Activated T-cell treated with anti-CD3 and anti-CD28 coated beads for 1 hour (primary cell): Measurements from ENCODE around the gene SKOR2.
"Not testable (repeated sequence)": the region's sequence is repeated elsewhere in the genome, so short reads cannot be mapped to it uniquely, and the experiment has no call there.

Experiments
- DNase-seq: peaks from one replicate; pipeline ENCODE4 v3.0.0-alpha.2; 2020; ENCODE audit warnings: low read depth

Gene SKOR2

DNA sequence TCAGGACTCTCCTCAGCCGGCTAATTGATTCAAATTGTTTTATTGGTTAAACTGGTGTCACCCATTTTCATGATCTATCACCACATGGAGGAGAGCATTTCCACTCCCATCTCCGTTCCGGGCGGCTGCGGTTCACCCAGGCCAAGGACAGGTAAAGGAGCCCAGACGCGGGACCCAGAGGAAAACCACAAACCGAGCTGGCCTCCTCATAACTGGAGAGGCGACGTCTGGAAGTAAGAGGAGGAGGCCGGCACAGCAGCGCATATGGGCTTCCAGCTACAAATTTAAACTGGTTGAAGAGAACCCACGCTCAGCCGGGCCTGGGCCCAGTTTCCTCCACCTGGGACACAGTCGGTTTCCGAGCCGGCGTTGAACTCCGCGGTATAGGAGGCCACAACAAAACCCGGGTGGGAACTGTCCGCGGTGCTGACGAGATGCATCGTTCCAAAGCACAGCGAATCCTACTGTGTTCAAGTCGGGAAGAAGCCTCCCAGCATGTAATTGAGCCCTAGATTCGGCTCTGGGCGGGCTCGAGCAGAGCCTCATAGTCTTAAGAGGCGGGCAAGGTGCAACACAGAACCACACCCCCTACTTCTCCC, 3.0 kb upstream of the SKOR2 start:
- DNase-seq = peak; percentile 7

DNA sequence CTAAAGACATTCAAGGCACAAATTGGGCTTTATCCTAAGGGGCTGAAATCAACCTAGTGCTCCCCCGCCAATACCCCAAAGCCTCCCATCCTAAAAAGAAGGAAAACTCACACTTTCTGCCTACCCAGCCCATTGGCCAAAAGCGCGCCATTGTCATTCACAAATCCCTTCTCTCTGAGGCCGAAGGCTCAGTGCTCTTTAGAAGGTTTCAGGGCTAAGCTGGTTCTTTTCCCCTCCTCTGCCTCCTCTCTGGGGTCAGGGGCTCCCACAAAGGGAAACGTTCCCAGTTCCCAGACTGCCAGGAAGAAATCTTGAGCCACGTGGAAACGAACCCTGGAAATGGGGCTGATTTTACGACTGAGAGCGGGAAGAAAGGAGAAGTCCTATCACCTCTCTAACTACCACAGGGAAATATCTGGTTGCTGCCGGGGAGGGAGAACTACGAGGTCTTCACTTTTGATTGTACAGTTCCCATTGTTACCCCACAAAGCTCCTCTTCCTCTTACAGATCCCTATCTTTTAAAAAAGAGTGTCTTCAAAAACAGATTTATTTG, 1.7 kb upstream of the SKOR2 start:
- no peak for DNase-seq

DNA sequence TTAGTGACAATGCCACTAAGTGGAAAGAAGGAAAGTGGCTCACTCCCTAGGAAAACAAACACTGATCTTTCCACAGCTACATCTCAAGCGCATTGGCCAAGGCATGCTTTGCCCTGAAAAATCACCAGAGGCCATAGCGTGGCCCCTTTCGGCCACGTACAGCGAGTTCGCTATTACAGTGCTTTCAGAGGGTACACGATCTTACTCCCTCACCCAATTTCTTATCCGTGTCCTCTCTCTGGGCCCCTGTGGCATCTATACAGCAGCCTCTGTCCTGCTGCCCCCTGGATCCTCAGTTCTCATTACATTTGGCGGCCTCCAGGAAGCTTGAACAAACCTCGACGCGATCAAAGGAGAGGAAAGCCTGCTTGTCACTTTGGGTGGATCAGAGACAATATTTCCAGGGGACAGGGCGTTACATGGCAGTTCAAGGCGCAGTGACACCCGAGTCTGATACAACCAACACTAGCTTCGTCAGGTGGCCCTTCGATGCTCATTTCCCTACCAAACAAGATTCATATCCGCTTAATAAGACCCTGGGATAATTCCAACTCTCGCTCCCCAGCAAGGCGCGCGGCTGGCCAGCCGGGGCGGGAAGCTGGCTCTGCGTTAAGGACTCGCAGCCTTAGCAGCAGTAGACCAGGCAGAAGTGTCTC, 941 bp downstream of the SKOR2 start:
- DNase-seq = no peak

DNA sequence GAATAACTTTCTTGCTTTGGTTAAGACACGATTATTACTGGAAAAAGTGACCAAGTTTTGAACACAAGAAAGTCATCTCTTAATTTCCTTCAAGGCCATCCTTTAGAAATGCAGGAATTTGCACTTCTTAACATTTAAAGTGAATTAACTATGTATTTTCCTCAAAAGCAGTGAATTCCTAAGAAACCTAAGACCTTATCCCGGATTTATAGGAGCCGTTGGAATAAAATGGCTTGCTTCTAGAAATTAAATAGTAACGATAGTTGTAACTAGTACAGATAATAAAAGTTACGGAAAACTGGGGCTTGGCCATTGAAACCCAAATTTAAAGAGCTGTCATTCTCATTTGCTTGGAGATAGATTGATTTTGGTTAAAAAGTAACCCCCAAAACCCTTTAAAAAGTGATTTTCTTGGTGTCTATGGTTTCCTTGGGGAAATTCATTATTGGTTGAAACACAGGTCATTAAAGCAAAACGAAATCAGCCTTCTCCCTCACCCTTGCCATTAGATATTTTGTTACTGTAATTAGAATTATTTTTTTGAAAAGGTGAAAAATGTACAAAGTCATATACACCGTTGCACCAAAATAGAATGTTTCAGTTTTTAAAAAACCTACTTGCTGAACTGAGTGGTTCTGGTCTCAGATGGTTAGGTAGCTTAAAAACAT, 2.0 kb downstream of the SKOR2 start:
- DNase-seq = no peak

DNA sequence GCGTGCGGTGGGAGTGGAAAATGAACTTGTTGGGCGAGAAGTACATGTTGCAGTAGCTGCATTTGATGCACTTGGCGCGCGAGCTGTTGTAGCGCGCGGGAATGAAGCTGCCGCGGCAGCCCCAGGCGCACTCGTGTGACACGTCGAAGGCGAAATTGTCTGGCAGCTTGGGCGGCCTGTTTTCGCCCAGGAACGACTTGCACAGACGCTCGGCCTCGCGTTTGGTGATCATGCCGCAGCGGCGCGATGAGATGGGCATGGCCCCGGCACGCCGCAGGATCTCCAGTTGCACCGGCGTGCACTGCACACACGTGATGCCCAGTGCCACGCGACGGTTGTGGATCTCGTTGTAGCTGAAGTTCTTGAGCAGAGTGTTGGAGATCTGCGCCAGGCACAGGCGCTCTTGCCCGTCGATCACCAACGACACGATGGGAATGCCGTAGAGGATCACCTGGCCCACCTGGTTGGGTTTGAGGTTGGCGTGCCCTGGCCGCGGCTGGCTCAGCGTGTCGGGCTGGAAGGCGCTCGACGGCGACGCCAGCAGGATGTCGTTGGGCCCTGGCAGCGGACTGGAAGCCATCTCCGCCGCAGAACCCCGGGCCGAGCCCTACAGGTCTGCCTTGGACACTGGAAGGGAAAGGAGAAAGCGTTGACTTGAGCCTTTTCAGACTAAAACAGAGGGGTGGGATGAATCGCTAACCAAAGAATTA, 2.7 kb downstream of the SKOR2 start:
- no peak for DNase-seq

DNA sequence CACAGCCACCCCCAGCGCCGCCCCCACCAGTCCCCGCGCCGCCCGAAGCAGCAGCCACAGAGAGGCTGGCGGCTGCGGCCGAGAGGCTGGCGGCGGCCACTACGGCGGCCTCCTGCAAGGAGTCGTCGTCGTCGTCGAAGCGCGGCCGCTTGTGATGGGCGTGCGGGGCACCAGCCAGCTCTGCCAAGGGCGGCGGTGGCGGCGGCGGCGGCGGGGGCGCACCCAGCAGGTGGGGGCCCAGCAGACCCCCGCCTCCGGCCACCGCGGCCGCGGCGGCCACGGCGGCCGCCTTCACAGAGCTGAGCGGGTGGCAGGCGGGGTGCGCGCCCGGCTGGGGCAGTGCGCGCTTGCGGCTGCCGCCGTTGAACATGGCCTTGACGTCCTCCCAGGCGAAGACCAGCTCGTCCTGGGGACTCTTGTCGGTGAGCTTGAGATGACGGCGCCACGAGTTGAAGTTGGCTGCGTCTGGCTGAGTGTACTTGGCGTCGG, 3.3 kb downstream of the SKOR2 start:
- no peak for DNase-seq

DNA sequence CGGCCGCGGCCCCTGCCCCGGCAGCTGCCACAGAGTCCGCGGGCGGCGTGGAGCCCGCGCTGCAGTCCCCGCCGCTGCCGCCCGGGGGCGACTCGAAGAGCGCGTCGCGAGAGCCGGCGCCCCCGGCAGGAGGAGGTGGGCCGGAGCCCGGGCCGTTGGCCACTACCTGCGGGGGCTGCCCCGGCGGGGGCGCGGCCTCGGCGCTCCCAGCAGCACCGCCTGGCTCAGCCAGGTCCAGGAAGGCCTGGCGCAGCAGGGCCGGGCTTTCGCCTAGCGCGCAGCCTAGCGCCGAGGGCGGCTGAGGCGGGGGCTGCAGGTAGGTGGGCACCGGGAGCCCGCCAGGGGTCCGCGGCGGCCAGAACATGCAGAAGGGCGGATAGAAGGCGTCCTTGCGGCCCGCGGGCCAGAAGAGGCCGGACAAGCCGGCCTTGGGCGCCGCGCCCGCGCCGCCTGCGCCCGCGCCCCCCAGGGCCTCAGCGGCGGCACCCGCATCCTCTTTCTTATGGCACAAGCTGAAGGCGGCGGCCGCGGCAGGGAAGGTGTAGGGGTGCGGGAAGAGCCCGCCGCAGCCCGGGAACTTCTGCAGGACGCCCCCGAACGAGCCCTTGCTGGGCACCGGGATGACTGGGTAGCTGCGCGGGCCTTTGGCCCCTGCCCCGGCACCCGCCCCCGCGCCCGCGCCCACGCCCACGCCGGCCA, 3.9 kb downstream of the SKOR2 start:
- DNase-seq = no peak

DNA sequence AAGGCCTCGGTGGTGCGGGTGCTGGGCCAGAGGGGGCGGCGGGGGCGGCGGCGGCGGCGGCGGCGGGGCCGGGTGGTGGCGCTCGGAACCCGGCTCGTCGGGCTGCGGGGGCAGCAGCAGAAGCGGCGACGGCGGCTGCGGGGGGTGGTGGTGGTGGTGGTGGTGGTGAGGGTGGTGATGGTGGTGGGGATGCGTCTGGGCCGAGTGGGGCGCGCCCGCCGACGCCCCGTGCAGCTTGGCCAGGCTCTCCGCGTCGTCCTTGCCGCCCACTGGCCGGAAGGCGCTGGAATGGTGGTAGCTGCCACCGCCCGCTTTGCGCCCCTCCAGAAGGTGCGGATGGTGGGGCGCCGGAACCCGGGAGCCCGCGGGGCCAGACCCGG, 4.4 kb downstream of the SKOR2 start:
- DNase-seq = no peak

DNA sequence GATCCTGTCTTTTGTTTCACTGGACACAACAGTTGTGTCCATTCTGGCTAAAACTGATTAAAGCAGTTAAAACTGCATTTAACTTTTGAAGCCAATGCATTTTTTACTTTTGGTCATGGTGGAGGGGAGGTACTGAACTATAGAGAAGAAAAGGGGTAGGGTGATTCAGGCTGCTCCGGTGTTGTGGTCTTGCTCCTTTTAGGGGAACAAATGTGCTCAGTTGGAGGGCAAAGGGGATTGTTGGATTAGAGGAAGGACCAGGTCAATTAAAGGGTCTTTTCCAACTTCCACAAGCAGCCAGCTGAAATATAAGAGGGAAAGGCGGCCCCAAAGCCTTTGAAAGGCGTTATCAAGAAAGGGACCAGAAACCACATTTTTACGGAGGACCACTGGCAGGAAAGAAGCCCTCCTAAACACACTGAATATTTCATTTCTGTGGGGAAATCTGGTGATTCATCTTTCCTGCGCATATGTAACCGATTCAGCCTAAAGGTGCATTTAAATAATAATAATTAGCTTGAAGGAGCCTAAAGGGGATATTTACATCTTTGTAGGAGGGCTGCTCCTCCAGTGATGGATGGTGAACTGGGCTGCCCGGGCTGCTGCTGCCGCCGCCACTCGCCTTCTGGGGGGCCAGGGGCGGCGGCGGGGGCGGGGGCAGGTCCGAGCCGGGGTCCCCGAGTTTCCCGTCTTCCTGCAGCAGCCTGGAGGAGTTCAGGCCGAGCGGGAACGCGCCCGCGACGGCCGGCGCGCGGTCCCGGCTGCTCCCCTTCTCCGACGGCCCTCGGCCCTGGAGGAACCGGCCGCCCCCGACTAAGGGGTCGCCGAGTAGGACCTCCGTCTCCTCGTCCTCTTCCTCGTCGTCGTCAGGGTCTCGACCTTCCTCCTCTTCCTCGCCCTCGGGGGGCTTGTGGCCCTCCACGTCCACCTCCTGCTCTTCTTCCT, 5.2 kb downstream of the SKOR2 start:
- DNase-seq = no peak

DNA sequence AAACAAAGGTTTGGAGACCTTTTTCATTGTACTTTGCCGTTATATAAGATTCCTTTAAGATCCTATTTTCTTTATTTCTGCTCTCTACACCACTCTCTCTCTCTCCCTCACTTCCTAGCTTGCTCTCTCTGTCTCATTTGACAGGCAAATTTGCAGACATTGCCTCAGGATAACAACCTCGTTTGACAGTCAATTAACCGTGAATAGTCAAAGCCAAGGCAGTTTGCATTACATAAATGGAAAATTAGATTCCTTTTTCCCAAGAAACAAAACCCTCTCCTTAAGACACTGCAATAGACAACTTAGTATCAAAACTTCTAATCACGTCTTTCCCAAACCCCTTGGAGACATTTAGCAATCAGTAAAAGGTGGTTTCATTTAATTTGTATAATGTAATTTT, 7.4 kb downstream of the SKOR2 start:
- no peak for DNase-seq

DNA sequence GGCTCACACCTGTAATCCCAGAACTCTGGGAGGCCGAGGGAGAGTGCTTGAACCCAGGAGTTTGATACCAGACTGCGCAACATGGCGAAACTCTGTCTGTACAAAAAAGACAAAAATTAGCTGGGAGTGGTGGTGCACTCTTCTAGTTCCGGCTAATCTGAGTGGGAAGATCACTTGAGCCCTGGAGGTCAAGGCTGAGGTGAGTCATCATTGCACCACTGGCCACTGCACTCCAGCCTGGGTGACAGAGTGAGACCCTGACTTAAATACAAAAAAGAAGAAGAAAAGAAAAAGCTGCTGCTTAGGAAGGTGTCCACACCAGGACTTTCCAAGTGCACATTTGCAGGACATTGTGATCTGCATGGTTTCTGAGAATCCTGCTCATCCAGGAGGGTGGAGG, 16.4 kb downstream of the SKOR2 start:
- no peak for DNase-seq

DNA sequence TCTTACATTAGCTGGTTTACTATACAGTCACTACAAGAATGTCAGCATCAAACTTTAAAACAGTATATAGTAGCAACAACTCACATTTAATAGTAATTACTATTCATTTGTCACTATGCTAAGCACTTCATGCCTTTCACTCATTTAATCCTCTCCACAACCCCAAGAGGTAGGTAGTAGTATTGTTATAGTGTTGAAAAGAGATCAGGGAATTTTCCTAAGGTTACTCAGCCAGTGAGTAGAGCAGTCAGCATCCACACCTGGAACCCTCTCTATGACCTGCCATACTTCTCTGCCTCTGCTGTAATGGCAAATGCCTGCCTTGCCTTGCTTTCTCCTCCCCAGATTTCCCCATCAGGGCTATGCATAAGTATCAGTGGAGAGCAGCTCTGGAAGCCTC, 24.8 kb downstream of the SKOR2 start:
- DNase-seq = no peak

DNA sequence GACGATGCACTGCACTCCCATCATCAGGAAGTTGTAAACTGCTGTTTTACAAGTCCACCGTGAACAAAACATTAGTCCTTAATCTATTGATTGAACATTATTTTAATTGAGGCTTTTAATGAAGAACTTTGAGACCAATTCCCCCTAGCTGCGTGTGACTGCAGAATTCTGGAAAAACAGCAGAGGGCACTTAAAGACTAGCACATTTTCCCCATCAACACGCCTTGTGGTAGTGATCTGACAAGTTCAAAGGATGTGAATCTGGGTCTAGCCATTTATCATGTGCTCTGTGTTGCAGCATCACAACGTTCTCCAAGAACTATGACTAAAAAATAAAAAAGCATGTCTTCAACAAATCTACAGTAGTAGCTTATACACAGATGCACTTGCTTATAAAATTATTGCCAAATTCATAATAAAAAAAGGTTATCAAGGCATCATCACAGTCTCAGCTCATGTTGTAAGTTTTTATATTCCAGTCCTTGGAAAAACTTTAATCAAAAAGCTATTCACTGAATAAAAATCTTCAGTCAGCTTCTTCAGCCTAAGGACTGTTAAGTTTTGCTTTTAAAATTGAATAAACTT, 35.8 kb downstream of the SKOR2 start:
- DNase-seq = no peak

DNA sequence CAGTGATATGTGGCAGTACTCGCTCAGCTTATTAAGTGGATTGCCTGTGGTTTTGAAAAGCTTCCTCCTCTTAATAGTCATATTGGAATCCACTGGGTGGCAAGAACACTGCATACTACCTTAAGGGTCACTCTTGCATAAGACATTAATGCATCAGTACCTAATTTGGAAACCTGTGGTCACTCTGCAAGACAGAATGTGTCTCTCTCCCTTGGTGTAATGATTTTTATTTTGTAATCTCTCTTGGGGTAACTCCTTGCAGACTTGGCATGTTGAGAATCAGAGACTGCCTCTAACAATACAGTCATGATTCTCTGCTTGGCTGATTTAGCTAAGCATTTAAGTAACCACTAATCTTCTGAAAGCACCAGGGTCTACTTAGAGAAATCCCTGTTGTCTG, 42.3 kb downstream of the SKOR2 start:
- no peak for DNase-seq

DNA sequence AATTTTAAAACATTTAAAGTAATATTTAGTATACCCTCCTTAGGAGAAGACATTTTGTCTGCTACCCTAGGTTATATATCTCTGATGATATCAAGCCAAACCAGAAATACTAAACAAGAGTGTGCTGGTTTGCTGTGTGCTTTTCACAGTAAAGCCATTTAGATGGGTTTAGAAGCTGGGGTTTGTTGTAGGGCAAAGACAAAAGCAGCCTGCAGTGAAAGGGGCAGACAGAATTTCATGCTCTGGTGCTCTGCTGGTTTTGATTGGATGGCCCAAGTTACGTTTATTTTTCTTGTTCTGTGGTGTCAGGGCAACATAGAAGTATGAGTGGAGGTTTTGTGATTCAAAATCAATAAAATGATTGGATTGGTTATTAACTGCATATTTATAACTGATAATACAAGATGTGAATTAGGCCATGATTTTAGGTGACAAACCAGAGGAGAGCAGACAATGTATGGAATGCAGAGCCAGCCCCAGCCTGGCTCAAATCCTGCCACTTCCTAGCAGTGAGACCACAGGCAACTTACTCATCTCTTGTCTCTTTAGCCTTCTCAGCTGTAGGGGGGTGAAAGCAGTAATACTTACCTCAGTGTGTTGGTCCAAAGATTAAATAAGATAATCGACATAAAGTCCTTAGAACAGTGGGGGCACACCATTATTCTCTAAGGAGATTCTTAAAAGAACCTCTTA, 44.4 kb downstream of the SKOR2 start:
- no peak for DNase-seq

DNA sequence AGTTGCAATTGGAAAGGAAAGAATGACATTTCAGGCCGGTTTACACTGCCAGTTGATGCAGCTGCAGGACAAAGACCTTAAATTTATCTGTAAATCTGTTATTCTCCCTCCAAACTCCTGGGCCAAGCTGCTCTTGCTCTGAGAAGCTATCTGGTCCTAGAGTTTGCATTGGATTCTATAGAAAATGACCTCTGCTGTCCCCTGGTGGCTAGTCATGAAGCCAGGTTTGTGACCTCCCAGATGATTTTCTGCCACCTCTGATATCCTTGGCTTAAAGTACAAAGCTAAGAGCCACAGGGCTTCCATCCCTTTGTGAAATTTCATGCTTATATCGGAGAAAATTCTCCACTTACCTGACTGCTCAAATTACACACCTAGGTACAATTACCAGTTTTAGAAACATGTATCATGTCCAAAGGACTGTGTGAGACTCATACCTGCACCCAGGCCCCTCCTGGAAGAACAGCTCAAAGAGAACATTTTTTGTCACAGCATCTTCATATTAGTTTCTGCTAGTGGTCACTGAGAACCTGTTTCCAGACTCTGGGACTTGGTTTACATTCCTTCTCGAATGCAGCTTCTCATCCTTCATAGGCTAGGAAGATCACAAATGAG, 46.4 kb downstream of the SKOR2 start:
- peak; percentile 14 for DNase-seq

DNA sequence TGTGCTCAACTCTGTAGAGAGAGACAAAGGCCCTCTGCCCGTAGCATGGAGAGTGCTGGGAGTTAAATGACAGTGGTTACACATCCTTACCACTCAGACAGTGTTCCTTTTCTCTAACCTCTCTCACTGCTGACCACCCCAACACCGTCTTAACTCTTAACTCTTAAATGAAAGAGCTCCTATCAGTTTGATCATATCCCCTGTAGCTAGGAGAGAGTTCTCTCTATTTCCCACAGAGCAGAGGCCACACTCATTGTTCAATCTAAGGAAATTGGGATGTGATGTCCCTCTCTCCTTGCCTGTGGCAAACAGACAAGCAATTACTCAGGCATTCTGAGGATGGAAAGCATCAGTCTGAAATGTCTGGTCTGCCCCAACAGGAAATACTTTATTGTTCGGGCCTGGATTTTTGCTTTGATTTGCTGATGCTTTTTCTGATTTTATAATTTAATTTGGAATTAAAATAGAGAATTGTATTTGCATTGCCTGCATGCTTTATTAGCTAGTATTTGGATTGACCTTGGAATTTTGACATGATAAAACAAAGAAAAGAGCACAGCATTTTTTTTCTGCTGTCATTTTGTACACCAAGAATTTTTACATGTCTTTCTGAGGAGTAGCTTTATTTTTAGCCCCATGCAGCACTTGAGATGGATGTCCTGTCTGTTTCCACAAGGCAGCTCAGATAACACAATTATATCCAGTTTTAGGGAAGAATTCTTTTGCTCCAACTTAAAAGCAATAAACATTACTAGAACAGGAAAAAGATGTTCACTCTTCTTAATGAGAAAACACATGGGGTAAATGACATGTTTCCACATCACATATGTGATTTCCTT, 47.6 kb downstream of the SKOR2 start:
- no peak for DNase-seq

DNA sequence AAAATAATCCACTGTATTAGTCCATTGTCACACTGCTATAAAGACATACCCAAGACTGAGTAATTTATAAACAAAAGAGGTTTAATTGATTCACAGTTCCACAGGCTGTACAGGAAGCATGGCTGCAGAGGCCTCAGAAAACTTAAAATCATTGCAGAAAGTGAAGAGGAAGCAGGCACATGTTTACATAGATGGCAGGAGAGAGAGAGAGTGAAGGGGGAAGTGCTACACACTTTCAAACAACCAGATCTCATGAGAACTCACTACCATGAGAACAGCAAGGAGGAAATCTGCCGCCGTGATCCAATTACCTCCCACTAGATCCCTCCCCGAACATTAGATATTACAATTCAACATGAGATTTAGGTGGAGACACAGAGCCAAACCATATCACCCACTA, 55.5 kb downstream of the SKOR2 start:
- not testable (repeated sequence) for DNase-seq
